K562 (cell line): Measurements from ENCODE around the gene TRIP10.

ENCODE experiments used
- ESRRA ChIP-seq: fragments of 450-650 bp; IDR thresholded peaks from 2 replicates; pipeline ENCODE4 v1.6.1; 2014; ENCODE audit warnings: low read depth, mild to moderate bottlenecking, moderate library complexity, borderline replicate concordance
- PRDM10 ChIP-seq: fragments of 450-650 bp; IDR thresholded peaks from 2 replicates; pipeline ENCODE4 v1.6.1; 2018; ENCODE audit not compliant: partially characterized antibody
- SRF ChIP-seq, 2 experiments: fragments of 250-450, 450-650 bp in 1 of 2; sonication (Bioruptor Pico) in 1 of 2; sonication (generic) in 1 of 2; formaldehyde crosslinking; IDR thresholded peaks; 2 replicates each; pipeline versions ENCODE4 v1.5.0 to v1.5.1; 2020 to 2022; ENCODE audit warnings: mild to moderate bottlenecking in 1 of 2, missing genetic modification reagents in 1 of 2
- TAF1 ChIP-seq: IDR thresholded peaks from 2 replicates; pipeline ENCODE4 v1.6.1; 2011; ENCODE audit warnings: mild to moderate bottlenecking, low read length, moderate library complexity; ENCODE audit not compliant: insufficient read depth, control insufficient read depth, severe bottlenecking; ENCODE audit errors: extremely low read depth
- ZNF212 ChIP-seq: fragments of 450-650 bp; formaldehyde crosslinking; IDR thresholded peaks from 2 replicates; pipeline ENCODE4 v1.4.0; 2020; ENCODE audit warnings: mild to moderate bottlenecking
- ZNF274 ChIP-seq: IDR thresholded peaks from 2 replicates; pipeline ENCODE4 v1.6.1; 2011; ENCODE audit warnings: low read depth, mild to moderate bottlenecking, low read length, moderate library complexity, borderline replicate concordance
- TF ChIP-seq, protein P1 (sequence below), 3 experiments: IDR thresholded peaks in 2 of 3; conservative IDR thresholded peaks in 1 of 3; 2 replicates each; pipeline ENCODE4 v1.5.1; 2011 to 2012; ENCODE audit warnings: low read length in 3 of 3, mild to moderate bottlenecking in 3 of 3, control low read depth in 2 of 3, improper control_type of control experiment in 1 of 3, inconsistent platforms in 1 of 3, low read depth in 1 of 3, mixed read lengths in 1 of 3, moderate library complexity in 1 of 3; ENCODE audit not compliant: insufficient read depth in 2 of 3
- TF ChIP-seq, protein P2 (sequence below): fragments of 250-450 bp; sonication (Bioruptor Pico); IDR thresholded peaks from 2 replicates; pipeline ENCODE4 v1.5.0; 2020; ENCODE audit warnings: mild to moderate bottlenecking, borderline replicate concordance

- TF ChIP-seq PRDM10, result no peak
- TF ChIP-seq TAF1, result no peak
- TF ChIP-seq, protein P1, sequence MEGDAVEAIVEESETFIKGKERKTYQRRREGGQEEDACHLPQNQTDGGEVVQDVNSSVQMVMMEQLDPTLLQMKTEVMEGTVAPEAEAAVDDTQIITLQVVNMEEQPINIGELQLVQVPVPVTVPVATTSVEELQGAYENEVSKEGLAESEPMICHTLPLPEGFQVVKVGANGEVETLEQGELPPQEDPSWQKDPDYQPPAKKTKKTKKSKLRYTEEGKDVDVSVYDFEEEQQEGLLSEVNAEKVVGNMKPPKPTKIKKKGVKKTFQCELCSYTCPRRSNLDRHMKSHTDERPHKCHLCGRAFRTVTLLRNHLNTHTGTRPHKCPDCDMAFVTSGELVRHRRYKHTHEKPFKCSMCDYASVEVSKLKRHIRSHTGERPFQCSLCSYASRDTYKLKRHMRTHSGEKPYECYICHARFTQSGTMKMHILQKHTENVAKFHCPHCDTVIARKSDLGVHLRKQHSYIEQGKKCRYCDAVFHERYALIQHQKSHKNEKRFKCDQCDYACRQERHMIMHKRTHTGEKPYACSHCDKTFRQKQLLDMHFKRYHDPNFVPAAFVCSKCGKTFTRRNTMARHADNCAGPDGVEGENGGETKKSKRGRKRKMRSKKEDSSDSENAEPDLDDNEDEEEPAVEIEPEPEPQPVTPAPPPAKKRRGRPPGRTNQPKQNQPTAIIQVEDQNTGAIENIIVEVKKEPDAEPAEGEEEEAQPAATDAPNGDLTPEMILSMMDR (IDR thresholded peaks at IDR 0.05 in 2 of 3, conservative IDR thresholded peaks at IDR 0.05 in 1 of 3; ENCODE audit: insufficient read depth in 2 of 3, low read depth in 1 of 3, low read length in 3 of 3), result no peak
- no peak for TF ChIP-seq SRF (CRISPR knock-in tag; IDR thresholded peaks at IDR 0.05)
- TF ChIP-seq ZNF212, result no peak
- no peak for TF ChIP-seq ESRRA
- TF ChIP-seq, protein P2, sequence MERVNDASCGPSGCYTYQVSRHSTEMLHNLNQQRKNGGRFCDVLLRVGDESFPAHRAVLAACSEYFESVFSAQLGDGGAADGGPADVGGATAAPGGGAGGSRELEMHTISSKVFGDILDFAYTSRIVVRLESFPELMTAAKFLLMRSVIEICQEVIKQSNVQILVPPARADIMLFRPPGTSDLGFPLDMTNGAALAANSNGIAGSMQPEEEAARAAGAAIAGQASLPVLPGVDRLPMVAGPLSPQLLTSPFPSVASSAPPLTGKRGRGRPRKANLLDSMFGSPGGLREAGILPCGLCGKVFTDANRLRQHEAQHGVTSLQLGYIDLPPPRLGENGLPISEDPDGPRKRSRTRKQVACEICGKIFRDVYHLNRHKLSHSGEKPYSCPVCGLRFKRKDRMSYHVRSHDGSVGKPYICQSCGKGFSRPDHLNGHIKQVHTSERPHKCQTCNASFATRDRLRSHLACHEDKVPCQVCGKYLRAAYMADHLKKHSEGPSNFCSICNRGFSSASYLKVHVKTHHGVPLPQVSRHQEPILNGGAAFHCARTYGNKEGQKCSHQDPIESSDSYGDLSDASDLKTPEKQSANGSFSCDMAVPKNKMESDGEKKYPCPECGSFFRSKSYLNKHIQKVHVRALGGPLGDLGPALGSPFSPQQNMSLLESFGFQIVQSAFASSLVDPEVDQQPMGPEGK (CRISPR knock-in tag), result no peak
- no peak for TF ChIP-seq ZNF274
Observed at GRCh38 chr19:6745965-6746364, 6.5 kb downstream of the TRIP10 start.
